Gastroesophageal sphincter (tissue), 4 donors: ENCODE data around the gene COLEC12. TPM values are rescaled to one million over a fixed set of nuclear protein-coding genes. Genes with fewer than 3 reads are reported as not detected.

ENCODE experiments used
- ATAC-seq: fragments of 150-250 bp; one replicate; pipeline ENCODE4 v1.9.1; 2016; ENCODE audit warnings: mild to moderate bottlenecking, moderate library complexity
- H3K27ac ChIP-seq, 4 donors: fragments of 200-600 bp; sonication (generic) in 3 of 4; 1 replicate in 3 of 4; 2 replicates in 1 of 4; pipeline ENCODE4 v1.5.1; 2016 to 2019
- H3K27me3 ChIP-seq: fragments of 200-600 bp; sonication (generic); one replicate; pipeline ENCODE4 v1.5.1; 2019
- H3K36me3 ChIP-seq, 2 donors: fragments of 200-600 bp; sonication (generic); one replicate each; pipeline ENCODE4 v1.5.1; 2019; ENCODE audit warnings: control low read depth in 1 of 2
- H3K4me1 ChIP-seq, 3 donors: fragments of 200-600 bp; sonication (generic); 1 replicate in 2 of 3; 2 replicates in 1 of 3; pipeline ENCODE4 v1.5.1; 2016 to 2019; ENCODE audit warnings: control low read depth in 2 of 3
- H3K4me3 ChIP-seq, 2 donors: fragments of 200-600 bp; sonication (generic); one replicate each; pipeline ENCODE4 v1.5.1; 2019; ENCODE audit warnings: mild to moderate bottlenecking in 1 of 2, moderate library complexity in 1 of 2
- H3K9me3 ChIP-seq, 3 donors: fragments of 200-600 bp; sonication (generic); one replicate each; pipeline ENCODE4 v1.5.1; 2017 to 2019; ENCODE audit warnings: control low read depth in 2 of 3
- EP300 ChIP-seq: sonication (generic); formaldehyde crosslinking; IDR thresholded peaks from one replicate; pipeline ENCODE4 v1.6.1; 2017; ENCODE audit warnings: antibody characterized with exemption, mild to moderate bottlenecking
- POLR2A ChIP-seq, 2 donors: fragments of 450-650 bp; IDR thresholded peaks; one replicate each; pipeline ENCODE4 v1.6.1; 2017; ENCODE audit warnings: antibody characterized with exemption in 2 of 2, mild to moderate bottlenecking in 2 of 2, moderate library complexity in 1 of 2
- POLR2AphosphoS5 ChIP-seq: sonication (generic); formaldehyde crosslinking; IDR thresholded peaks from one replicate; pipeline ENCODE4 v1.6.1; 2017; ENCODE audit warnings: antibody characterized with exemption
- WGBS, 2 donors: methylation state at CpG; one replicate each; pipeline ENCODE4 v1.1.5; 2018; ENCODE audit warnings: low coverage in 1 of 2; 5-methylcytosine and 5-hydroxymethylcytosine counted together
- total RNA-seq, 4 donors: library from RNA; depleted of rRNA; stranded (reverse); fragments of >200 nt; gene quantifications; one replicate each; pipeline ENCODE4 v1.1.0, GENCODE V29; 2016
- TF ChIP-seq, protein P1 (sequence below), 4 experiments: fragments of 200-600 bp in 2 of 4; fragments of 450-650 bp in 2 of 4; sonication (generic) in 1 of 4; IDR thresholded peaks; one replicate each; pipeline ENCODE4 v1.5.1; 2017 to 2019; ENCODE audit warnings: antibody characterized with exemption in 4 of 4, mild to moderate bottlenecking in 2 of 4, moderate library complexity in 2 of 4

Gene COLEC12
- total RNA-seq, 4 donors from 2014 or later: 21.2 to 40.1 (median 37.1) TPM

- TF ChIP-seq, protein P1, sequence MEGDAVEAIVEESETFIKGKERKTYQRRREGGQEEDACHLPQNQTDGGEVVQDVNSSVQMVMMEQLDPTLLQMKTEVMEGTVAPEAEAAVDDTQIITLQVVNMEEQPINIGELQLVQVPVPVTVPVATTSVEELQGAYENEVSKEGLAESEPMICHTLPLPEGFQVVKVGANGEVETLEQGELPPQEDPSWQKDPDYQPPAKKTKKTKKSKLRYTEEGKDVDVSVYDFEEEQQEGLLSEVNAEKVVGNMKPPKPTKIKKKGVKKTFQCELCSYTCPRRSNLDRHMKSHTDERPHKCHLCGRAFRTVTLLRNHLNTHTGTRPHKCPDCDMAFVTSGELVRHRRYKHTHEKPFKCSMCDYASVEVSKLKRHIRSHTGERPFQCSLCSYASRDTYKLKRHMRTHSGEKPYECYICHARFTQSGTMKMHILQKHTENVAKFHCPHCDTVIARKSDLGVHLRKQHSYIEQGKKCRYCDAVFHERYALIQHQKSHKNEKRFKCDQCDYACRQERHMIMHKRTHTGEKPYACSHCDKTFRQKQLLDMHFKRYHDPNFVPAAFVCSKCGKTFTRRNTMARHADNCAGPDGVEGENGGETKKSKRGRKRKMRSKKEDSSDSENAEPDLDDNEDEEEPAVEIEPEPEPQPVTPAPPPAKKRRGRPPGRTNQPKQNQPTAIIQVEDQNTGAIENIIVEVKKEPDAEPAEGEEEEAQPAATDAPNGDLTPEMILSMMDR (IDR thresholded peaks at IDR 0.05): no peak
- no peak for TF ChIP-seq EP300
- TF ChIP-seq POLR2AphosphoS5: no peak
- TF ChIP-seq POLR2A (IDR thresholded peaks at IDR 0.05): no peak
- Histone ChIP-seq H3K4me1 (peaks cover 0 to 36% (median 7%) of the 10 kb centered on the region in 3 donors), H3K9me3 (peaks cover 0 to 3% (median 0%) of the 10 kb centered on the region in 3 donors), H3K4me3 (no peak overlapping the region), H3K27me3 (no peaks in the 10 kb centered on the region), H3K36me3 (no peaks in the 10 kb centered on the region), H3K27ac (no peak overlapping the region)
- WGBS, 2 donors: 60 to 88% methylated on average over 2 to 4 of the region's 5 CpGs
- no peak for ATAC-seq
These were observed 98.4 kb downstream of the COLEC12 start for GRCh38 chr18:402129-402528.

- Histone ChIP-seq H3K27me3 (no peaks in the 10 kb centered on the region), H3K9me3 (peaks cover 0 to 3% (median 0%) of the 10 kb centered on the region in 3 donors), H3K27ac (no peak overlapping the region), H3K36me3 (no peaks in the 10 kb centered on the region), H3K4me1 (peaks cover 0 to 45% (median 16%) of the 10 kb centered on the region in 3 donors), H3K4me3 (no peak overlapping the region)
- TF ChIP-seq, protein P1 (IDR thresholded peaks at IDR 0.05): no peak
- TF ChIP-seq EP300 (no peak), POLR2AphosphoS5 (no peak), POLR2A (IDR thresholded peaks at IDR 0.05) (no peak)
- no peak for ATAC-seq
- 86 to 88% methylated on average over 4 to 5 of the region's 5 CpGs for WGBS, 2 donors
These were observed 100.0 kb downstream of the COLEC12 start for GRCh38 chr18:400456-400855.

DNA sequence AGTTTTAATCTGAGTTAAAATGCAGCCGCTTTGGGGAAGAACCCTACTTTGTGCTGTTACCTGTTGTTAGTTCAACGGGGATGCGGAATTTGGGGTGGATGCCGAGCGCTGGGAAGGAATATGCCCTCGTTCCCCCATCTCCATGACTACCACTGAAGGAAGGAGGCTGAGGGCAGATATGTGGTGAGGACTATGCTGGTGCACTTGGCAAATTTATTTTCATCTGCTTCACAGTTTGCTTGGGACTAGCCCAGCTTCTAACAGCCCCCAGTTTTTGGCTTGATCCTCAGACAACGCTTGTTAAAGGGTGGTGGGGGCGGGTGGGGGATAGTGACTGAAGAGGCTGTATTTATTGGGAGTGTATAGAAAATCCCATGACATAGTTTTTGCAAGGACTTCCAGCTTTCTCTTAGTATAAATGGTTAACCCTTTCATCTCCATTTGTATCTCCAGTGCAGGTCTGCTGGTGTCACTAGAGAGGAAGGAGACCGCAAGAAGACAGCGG, 100.8 kb downstream of the COLEC12 start:
- Histone ChIP-seq H3K4me1 (peaks cover 0 to 53% (median 23%) of the 10 kb centered on the region in 3 donors), H3K9me3 (peaks cover 0 to 1% (median 0%) of the 10 kb centered on the region in 3 donors), H3K27me3 (no peaks in the 10 kb centered on the region), H3K27ac (peak overlapping the region in 1 of 4 donors; percentile 9), H3K4me3 (no peak overlapping the region), H3K36me3 (no peaks in the 10 kb centered on the region)
- WGBS, 2 donors: 68 to 81% methylated on average over 5 to 6 of the region's 10 CpGs
- TF ChIP-seq EP300 (no peak), POLR2A (IDR thresholded peaks at IDR 0.05) (no peak), POLR2AphosphoS5 (no peak)
- TF ChIP-seq, protein P1 (IDR thresholded peaks at IDR 0.05): no peak
- no peak for ATAC-seq

DNA sequence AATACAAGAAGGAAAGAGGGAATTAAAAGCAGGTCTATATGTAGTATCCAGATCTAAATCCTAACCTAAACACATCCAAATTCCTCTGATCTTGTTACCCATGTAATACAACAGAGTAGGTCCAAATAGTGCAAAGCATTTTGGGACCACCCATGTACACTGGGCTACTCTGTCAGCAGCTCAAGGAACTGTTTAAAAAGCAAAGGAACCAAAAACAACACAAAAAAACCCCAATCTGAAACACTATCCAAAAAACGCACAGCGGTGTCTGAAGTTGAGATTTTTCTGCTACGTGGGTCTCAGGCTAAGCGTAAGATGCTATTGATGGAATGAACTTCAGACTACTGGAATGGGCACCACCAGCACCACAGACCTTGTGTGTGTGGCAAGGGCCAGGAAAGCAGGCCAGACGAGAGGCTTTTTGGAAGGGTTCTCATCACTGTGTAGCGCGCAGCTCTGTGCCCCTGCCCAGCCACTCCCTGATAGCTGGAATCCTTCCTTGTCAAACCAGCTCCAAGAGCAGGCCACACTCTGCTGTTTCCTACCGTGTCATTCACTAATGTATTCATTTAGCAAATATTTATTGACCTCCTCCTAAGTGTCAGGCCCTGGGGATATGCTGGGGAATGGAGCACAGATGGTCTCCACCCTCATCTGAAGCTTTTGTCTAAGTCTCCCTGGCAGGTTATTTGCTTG, 101.4 kb downstream of the COLEC12 start:
- no peaks in the 10 kb centered on the region for H3K36me3 ChIP-seq
- peak overlapping the region in 1 of 4 donors; percentile 9 for H3K27ac ChIP-seq
- TF ChIP-seq POLR2A (IDR thresholded peaks at IDR 0.05) (no peak), POLR2AphosphoS5 (no peak), EP300 (no peak)
- TF ChIP-seq, protein P1 (IDR thresholded peaks at IDR 0.05): no peak
- peaks cover 4 to 59% (median 25%) of the 10 kb centered on the region in 3 donors for H3K4me1 ChIP-seq
- ATAC-seq: no peak
- 64 to 69% methylated on average over 7 to 8 of the region's 8 CpGs for WGBS, 2 donors
- H3K9me3 ChIP-seq: no peaks in the 10 kb centered on the region
- no peak overlapping the region for H3K4me3 ChIP-seq
- H3K27me3 ChIP-seq: no peaks in the 10 kb centered on the region

- ATAC-seq: no peak
- Histone ChIP-seq H3K4me3 (no peak overlapping the region), H3K9me3 (no peaks in the 10 kb centered on the region), H3K4me1 (peaks cover 9 to 83% (median 25%) of the 10 kb centered on the region in 3 donors), H3K27me3 (no peaks in the 10 kb centered on the region), H3K27ac (peak overlapping the region in 3 of 4 donors; percentile 80 to 82 (median 82)), H3K36me3 (no peaks in the 10 kb centered on the region)
- TF ChIP-seq, protein P1 (IDR thresholded peaks at IDR 0.05): no peak
- no peak for TF ChIP-seq POLR2AphosphoS5
- no peak for TF ChIP-seq EP300
- TF ChIP-seq POLR2A (IDR thresholded peaks at IDR 0.05): no peak
- WGBS, 2 donors: 14 to 58% methylated on average over 1 to 3 of the region's 3 CpGs
These were observed 103.9 kb downstream of the COLEC12 start for GRCh38 chr18:396556-396955.
